PC-3 (cell line): ENCODE data around the gene CMA1. TPM values are rescaled to one million over a fixed set of nuclear protein-coding genes. Genes with fewer than 3 reads are reported as not detected.

Experiments
- ATAC-seq: fragments of 200-7000 bp; cut with Tn5 transposase; 2 replicates; pipeline ENCODE4 v1.9.1; 2020; ENCODE audit warnings: mild to moderate bottlenecking, moderate library complexity
- BruUV-seq: library from RNA; stranded (reverse); fragments of 400-500 nt; replicated peaks from 2 replicates; lab custom pipeline; 2021; lab: Mats Ljungman, UMichigan
- CTCF ChIA-PET: fragments of 300-600 bp; sonication (Branson Sonifier 250); formaldehyde crosslinking; loops from one replicate; lab custom pipeline; 2022; ENCODE audit warnings: antibody characterized with exemption; lab: Charles Lee
- POLR2A ChIA-PET: fragments of 300-600 bp; sonication (Branson Sonifier 250); formaldehyde crosslinking; loops from one replicate; lab custom pipeline; 2022; ENCODE audit warnings: antibody characterized with exemption; ENCODE audit not compliant: unreplicated experiment; lab: Charles Lee
- DNase-seq: peaks from one replicate; pipeline ENCODE4 v3.0.0-alpha.2; 2015
- H2AFZ ChIP-seq: fragments of 300-600 bp; sonication (generic); 2 replicates; pipeline ENCODE4 v1.6.0; 2016; ENCODE audit warnings: antibody characterized with exemption, low read length
- H3F3A ChIP-seq: fragments of 300-600 bp; sonication (generic); one replicate; pipeline ENCODE4 v1.6.0; 2017; ENCODE audit warnings: antibody characterized with exemption, low read length, control low read depth, mild to moderate bottlenecking; ENCODE audit not compliant: unreplicated experiment
- H3K27ac ChIP-seq: fragments of 300-600 bp; sonication (generic); 2 replicates; pipeline ENCODE4 v1.5.1; 2016; ENCODE audit warnings: mild to moderate bottlenecking, low read length
- H3K27me3 ChIP-seq: fragments of 300-600 bp; sonication (generic); 2 replicates; pipeline ENCODE4 v1.6.1; 2016; ENCODE audit warnings: low read length, mixed read lengths
- H3K36me3 ChIP-seq: fragments of 300-600 bp; sonication (generic); 2 replicates; pipeline ENCODE4 v1.6.1; 2016; ENCODE audit warnings: low read depth, mixed run types, low read length, mixed read lengths
- H3K4me1 ChIP-seq: fragments of 300-600 bp; sonication (generic); 2 replicates; pipeline ENCODE4 v1.5.1; 2016; ENCODE audit warnings: low read length; ENCODE audit not compliant: insufficient read depth
- H3K4me2 ChIP-seq: fragments of 300-600 bp; sonication (generic); 2 replicates; pipeline ENCODE4 v1.6.0; 2016; ENCODE audit warnings: low read length
- H3K4me3 ChIP-seq: fragments of 300-600 bp; sonication (generic); 2 replicates; pipeline ENCODE4 v1.5.1; 2016; ENCODE audit warnings: mild to moderate bottlenecking, low read length, mixed read lengths
- H3K79me2 ChIP-seq: fragments of 300-600 bp; sonication (generic); 2 replicates; pipeline ENCODE4 v1.6.1; 2017; ENCODE audit warnings: low read length, mixed read lengths
- H3K9ac ChIP-seq: fragments of 300-600 bp; sonication (generic); 2 replicates; pipeline ENCODE4 v1.6.0; 2016; ENCODE audit warnings: mild to moderate bottlenecking, low read length
- H3K9me2 ChIP-seq: fragments of 300-600 bp; sonication (generic); replicated peaks from 2 replicates; pipeline ENCODE4 v1.6.1; 2016; ENCODE audit warnings: mixed run types, low read length, mixed read lengths
- H3K9me3 ChIP-seq: fragments of 300-600 bp; sonication (generic); 2 replicates; pipeline ENCODE4 v1.6.1; 2016; ENCODE audit warnings: low read length, mixed read lengths
- H4K20me1 ChIP-seq: fragments of 300-600 bp; sonication (generic); 2 replicates; pipeline ENCODE4 v1.6.1; 2016; ENCODE audit warnings: low read length, mixed read lengths
- EZH2 ChIP-seq: fragments of 300-600 bp; sonication (generic); IDR thresholded peaks from one replicate; pipeline ENCODE4 v1.6.1; 2017; ENCODE audit warnings: antibody characterized with exemption, mild to moderate bottlenecking, low read length; ENCODE audit not compliant: unreplicated experiment
- EZH2phosphoT487 ChIP-seq: fragments of 300-600 bp; sonication (generic); IDR thresholded peaks from 2 replicates; pipeline ENCODE4 v1.6.1; 2018; ENCODE audit warnings: mild to moderate bottlenecking, antibody characterized with exemption, low read length, borderline replicate concordance
- intact Hi-C: fragments of 100-400 bp; cut with micrococcal nuclease; formaldehyde crosslinking; loops from 2 replicates; pipeline ENCODE4 v1.9.0; 2023
- total RNA-seq: library from RNA; depleted of rRNA; stranded (reverse); fragments of >200 nt; gene quantifications from 2 replicates; pipeline ENCODE4 v1.2.3, GENCODE V29; 2014
- TF ChIP-seq, protein P1 (sequence below): fragments of 300-600 bp; sonication (generic); conservative IDR thresholded peaks from 2 replicates; pipeline ENCODE4 v1.5.1; 2017; ENCODE audit warnings: antibody characterized with exemption, low read depth, mild to moderate bottlenecking, low read length

The CMA1 gene
- total RNA-seq, 1 experiment from 2014 or later = not detected

DNA sequence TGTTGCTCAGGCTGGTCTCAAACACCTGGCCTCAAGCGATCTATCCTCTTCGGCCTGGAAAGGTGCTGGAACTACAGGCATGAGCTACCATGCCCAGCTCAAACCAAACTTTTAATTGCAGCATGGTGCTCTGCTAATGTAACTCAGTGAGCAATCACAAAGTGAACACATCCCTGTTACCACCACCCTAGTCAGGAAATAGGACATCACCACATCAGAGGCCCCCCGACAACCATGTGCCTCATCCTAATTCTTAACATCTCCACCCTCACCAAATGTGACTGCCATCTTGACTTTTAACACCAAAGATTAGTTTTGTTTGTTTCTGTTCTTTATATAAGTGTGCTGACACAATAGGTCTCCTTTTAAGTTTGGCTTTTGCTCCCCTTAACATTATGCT is 42.7 kb downstream of the CMA1 start:
- Histone ChIP-seq H3K4me1 (peaks cover 18% of the 10 kb centered on the region), H4K20me1 (no peaks in the 10 kb centered on the region), H3K27me3 (no peaks in the 10 kb centered on the region), H3K27ac (no peak overlapping the region), H3K79me2 (no peaks in the 10 kb centered on the region), H3K9ac (no peak overlapping the region), H3K9me2 (0 out of 2 replicates have a peak, but pooled peaks cover 2% of the 10 kb centered on the region), H3K4me3 (no peak overlapping the region), H3K9me3 (no peaks in the 10 kb centered on the region), H3K36me3 (no peaks in the 10 kb centered on the region), H3F3A (peaks cover 7% of the 10 kb centered on the region), H3K4me2 (no peak overlapping the region), H2AFZ (no peak overlapping the region)
- BruUV-seq = no TSS peak
- intact Hi-C loops = no loop called here
- TF ChIP-seq EZH2phosphoT487 (no peak), EZH2 (no peak)
- TF ChIP-seq, protein P1, sequence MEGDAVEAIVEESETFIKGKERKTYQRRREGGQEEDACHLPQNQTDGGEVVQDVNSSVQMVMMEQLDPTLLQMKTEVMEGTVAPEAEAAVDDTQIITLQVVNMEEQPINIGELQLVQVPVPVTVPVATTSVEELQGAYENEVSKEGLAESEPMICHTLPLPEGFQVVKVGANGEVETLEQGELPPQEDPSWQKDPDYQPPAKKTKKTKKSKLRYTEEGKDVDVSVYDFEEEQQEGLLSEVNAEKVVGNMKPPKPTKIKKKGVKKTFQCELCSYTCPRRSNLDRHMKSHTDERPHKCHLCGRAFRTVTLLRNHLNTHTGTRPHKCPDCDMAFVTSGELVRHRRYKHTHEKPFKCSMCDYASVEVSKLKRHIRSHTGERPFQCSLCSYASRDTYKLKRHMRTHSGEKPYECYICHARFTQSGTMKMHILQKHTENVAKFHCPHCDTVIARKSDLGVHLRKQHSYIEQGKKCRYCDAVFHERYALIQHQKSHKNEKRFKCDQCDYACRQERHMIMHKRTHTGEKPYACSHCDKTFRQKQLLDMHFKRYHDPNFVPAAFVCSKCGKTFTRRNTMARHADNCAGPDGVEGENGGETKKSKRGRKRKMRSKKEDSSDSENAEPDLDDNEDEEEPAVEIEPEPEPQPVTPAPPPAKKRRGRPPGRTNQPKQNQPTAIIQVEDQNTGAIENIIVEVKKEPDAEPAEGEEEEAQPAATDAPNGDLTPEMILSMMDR = no peak
- POLR2A ChIA-PET = no interaction called here
- no peak for ATAC-seq
- CTCF ChIA-PET = interaction anchor here (0.7 kb wide), 1 partner anchor 34 kb away, joined by 7 read pairs; no protein-coding TSS in a partner anchor
- no peak for DNase-seq

DNA sequence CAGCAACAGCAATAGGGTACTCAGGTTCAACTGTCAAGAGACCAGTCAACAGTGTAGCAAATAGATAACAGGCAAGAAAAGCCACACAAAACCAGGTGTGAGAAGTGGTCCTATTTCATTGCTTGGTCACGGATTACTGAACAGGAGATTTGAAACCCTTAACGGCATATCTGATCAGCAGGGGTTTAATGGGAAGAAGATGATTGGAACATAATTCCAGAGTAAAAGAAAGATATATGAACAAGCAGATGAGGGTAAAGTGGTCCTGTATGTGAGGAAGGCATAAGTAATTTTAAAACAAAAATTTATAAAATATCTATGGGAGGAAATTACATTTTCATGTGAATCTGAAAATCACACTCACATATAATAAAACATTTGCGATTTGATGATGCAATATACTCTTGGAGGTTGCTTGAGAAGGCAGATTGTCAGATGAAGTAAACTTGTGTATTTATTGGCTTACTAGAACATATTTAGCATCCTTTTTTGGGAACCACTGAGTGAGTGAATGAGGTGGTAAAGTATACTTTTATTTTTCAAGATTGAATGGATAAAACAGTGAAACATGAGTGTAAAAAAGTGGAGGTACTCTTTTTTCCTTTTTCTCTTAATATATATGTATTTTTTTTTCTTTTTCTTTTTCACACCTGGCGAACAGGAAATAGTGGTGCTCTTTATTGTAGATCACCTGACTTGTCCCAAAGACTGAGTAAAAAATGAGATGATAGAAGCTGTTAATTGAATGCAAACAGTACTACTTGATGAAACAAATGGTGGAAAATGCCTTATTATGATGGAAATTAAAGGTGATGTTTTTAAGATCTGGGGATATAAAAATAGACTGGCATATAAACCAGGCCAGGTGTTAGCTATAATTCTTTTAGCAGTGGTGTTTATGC is 43.9 kb downstream of the CMA1 start:
- Histone ChIP-seq H3K79me2 (no peaks in the 10 kb centered on the region), H3K27me3 (no peaks in the 10 kb centered on the region), H3K9me3 (no peaks in the 10 kb centered on the region), H3K9me2 (0 out of 2 replicates have a peak, but pooled peaks cover 3% of the 10 kb centered on the region), H3K4me1 (peaks cover 23% of the 10 kb centered on the region), H3K27ac (no peak overlapping the region), H3F3A (peaks cover 7% of the 10 kb centered on the region), H2AFZ (no peak overlapping the region), H3K4me2 (no peak overlapping the region), H3K4me3 (no peak overlapping the region), H4K20me1 (no peaks in the 10 kb centered on the region), H3K36me3 (no peaks in the 10 kb centered on the region), H3K9ac (no peak overlapping the region)
- no TSS peak for BruUV-seq
- POLR2A ChIA-PET = no interaction called here
- ATAC-seq (no peak), DNase-seq (no peak)
- intact Hi-C loops = no loop called here
- no peak for TF ChIP-seq EZH2
- TF ChIP-seq, protein P1 = no peak
- TF ChIP-seq EZH2phosphoT487 = no peak
- CTCF ChIA-PET = interaction anchor here (0.7 kb wide), 1 partner anchor 33 kb away, joined by 7 read pairs; no protein-coding TSS in a partner anchor
